Ovary (tissue), 3 donors: Measurements from ENCODE around the gene UBXN4.

ENCODE experiments used
- CTCF ChIP-seq, 3 donors: fragments of 450-650 bp in 2 of 3; fragments of 200-600 bp in 1 of 3; IDR thresholded peaks; one replicate each; pipeline versions ENCODE4 v1.5.1 to v1.8.0; 2016 to 2022; ENCODE audit warnings: antibody characterized with exemption in 3 of 3, mild to moderate bottlenecking in 1 of 3
- EP300 ChIP-seq: sonication (generic); formaldehyde crosslinking; IDR thresholded peaks from one replicate; pipeline ENCODE4 v1.6.1; 2017; ENCODE audit warnings: antibody characterized with exemption
- POLR2A ChIP-seq: fragments of 450-650 bp; IDR thresholded peaks from one replicate; pipeline ENCODE4 v1.6.1; 2017; ENCODE audit warnings: antibody characterized with exemption, mild to moderate bottlenecking, moderate library complexity
- donor health status: DM: no; HTN: no; CAD: no.

DNA sequence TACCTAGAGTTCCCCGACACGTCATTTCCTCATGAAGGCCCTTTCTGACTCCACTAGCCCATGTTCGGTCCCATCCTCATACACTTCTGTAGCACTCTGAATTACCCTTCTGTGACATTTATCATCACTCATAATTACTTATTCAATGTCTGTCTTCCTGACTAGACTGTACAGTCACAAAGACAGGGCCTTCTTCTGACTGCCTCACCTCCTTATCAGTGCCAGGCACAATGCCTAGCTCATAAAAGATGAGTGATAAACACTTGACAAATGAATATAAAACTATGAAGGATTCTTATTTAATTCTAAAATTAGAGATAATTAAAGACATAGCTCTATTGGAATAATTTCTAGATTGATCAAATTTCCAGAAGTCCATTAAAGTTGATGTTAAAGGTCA is 1.4 kb upstream of the UBXN4 start:
- no peak for TF ChIP-seq EP300
- TF ChIP-seq POLR2A: no peak
- TF ChIP-seq CTCF (IDR thresholded peaks at IDR 0.05): no peak
